Liver (tissue), 9 donors: ENCODE measurements around the gene ARPC4. TPM values are rescaled to one million over a fixed set of nuclear protein-coding genes. Genes with fewer than 3 reads are reported as not detected.
A peak's percentile ranks its signal among the peaks of the same experiment; 100 is the strongest.

Experiments
- DNase-seq: peaks from one replicate; pipeline ENCODE4 v3.0.0-alpha.2; 2017; ENCODE audit warnings: low spot score
- H3K27ac ChIP-seq, 2 donors: one replicate each; pipeline ENCODE4 v1.7.0; 2013; ENCODE audit warnings: inconsistent platforms in 2 of 2, low read length in 2 of 2, control low read depth in 1 of 2, low read depth in 1 of 2, mild to moderate bottlenecking in 1 of 2
- H3K27me3 ChIP-seq, 4 donors: one replicate each; pipeline versions ENCODE4 v1.6.1 to v1.7.0; 2013; ENCODE audit warnings: low read length in 3 of 4, inconsistent platforms in 1 of 4, mild to moderate bottlenecking in 1 of 4, moderate library complexity in 1 of 4; ENCODE audit not compliant: control insufficient read depth in 4 of 4, insufficient read depth in 4 of 4
- H3K36me3 ChIP-seq, 4 donors: one replicate each; pipeline versions ENCODE4 v1.6.1 to v1.7.0; 2013; ENCODE audit warnings: low read length in 3 of 4, mild to moderate bottlenecking in 3 of 4, low read depth in 1 of 4, moderate library complexity in 1 of 4; ENCODE audit not compliant: control insufficient read depth in 4 of 4, insufficient read depth in 3 of 4
- H3K4me1 ChIP-seq, 4 donors: one replicate each; pipeline versions ENCODE4 v1.6.1 to v1.7.0; 2013; ENCODE audit warnings: low read length in 3 of 4, mild to moderate bottlenecking in 3 of 4, moderate library complexity in 1 of 4; ENCODE audit not compliant: control insufficient read depth in 4 of 4, insufficient read depth in 4 of 4
- H3K4me3 ChIP-seq, 3 donors: one replicate each; pipeline versions ENCODE4 v1.6.1 to v1.7.0; 2013; ENCODE audit warnings: low read length in 3 of 3, control low read depth in 1 of 3, low read depth in 1 of 3, mild to moderate bottlenecking in 1 of 3
- H3K9ac ChIP-seq, 2 donors: one replicate each; pipeline ENCODE4 v1.7.0; 2013; ENCODE audit warnings: low read length in 2 of 2, mild to moderate bottlenecking in 2 of 2, moderate library complexity in 2 of 2, control low read depth in 1 of 2, low read depth in 1 of 2
- H3K9me3 ChIP-seq, 4 donors: one replicate each; pipeline versions ENCODE4 v1.6.1 to v1.7.0; 2013; ENCODE audit warnings: low read length in 3 of 4; ENCODE audit not compliant: control insufficient read depth in 4 of 4
- ATF3 ChIP-seq: IDR thresholded peaks from 2 replicates; pipeline ENCODE4 v1.6.1; 2016; ENCODE audit warnings: antibody characterized with exemption
- CTCF ChIP-seq: fragments of 150-350 bp; IDR thresholded peaks from 2 replicates; pipeline ENCODE4 v1.5.1; 2017; ENCODE audit warnings: improper control_type of control experiment, low read depth, low read length; ENCODE audit not compliant: missing input control
- EGR1 ChIP-seq, 2 donors: IDR thresholded peaks; 2 replicates each; pipeline ENCODE4 v1.6.1; 2016 to 2018; ENCODE audit warnings: antibody characterized with exemption in 2 of 2, low read depth in 2 of 2
- FOXA2 ChIP-seq: IDR thresholded peaks from 2 replicates; pipeline ENCODE4 v1.6.1; 2016; ENCODE audit warnings: antibody characterized with exemption
- GABPA ChIP-seq, 2 donors: IDR thresholded peaks in 1 of 2; conservative IDR thresholded peaks in 1 of 2; 2 replicates each; pipeline ENCODE4 v1.6.1; 2016; ENCODE audit warnings: antibody characterized with exemption in 2 of 2, mild to moderate bottlenecking in 1 of 2, moderate library complexity in 1 of 2
- HNF4A ChIP-seq, 2 donors: conservative IDR thresholded peaks; 2 replicates each; pipeline ENCODE4 v1.6.1; 2016; ENCODE audit warnings: antibody characterized with exemption in 2 of 2, mild to moderate bottlenecking in 2 of 2
- JUND ChIP-seq, 2 donors: IDR thresholded peaks; 2 replicates each; pipeline ENCODE4 v1.6.1; 2016; ENCODE audit warnings: antibody characterized with exemption in 2 of 2
- MAX ChIP-seq: IDR thresholded peaks from 2 replicates; pipeline ENCODE4 v1.6.1; 2016; ENCODE audit warnings: antibody characterized with exemption
- NR2F2 ChIP-seq: IDR thresholded peaks from 2 replicates; pipeline ENCODE4 v1.6.1; 2016; ENCODE audit warnings: antibody characterized with exemption
- RAD21 ChIP-seq, 2 donors: IDR thresholded peaks; 2 replicates each; pipeline ENCODE4 v1.6.1; 2016; ENCODE audit warnings: antibody characterized with exemption in 2 of 2, mild to moderate bottlenecking in 2 of 2
- REST ChIP-seq: IDR thresholded peaks from 2 replicates; pipeline ENCODE4 v1.6.1; 2016; ENCODE audit warnings: antibody characterized with exemption, mild to moderate bottlenecking
- RXRA ChIP-seq, 2 donors: IDR thresholded peaks; 2 replicates each; pipeline ENCODE4 v1.6.1; 2017 to 2018; ENCODE audit warnings: antibody characterized with exemption in 2 of 2, mild to moderate bottlenecking in 1 of 2
- SP1 ChIP-seq: IDR thresholded peaks from 2 replicates; pipeline ENCODE4 v1.6.1; 2018; ENCODE audit warnings: antibody characterized with exemption, mild to moderate bottlenecking
- YY1 ChIP-seq: IDR thresholded peaks from 2 replicates; pipeline ENCODE4 v1.6.1; 2016; ENCODE audit warnings: antibody characterized with exemption, mild to moderate bottlenecking
- ZBTB33 ChIP-seq: IDR thresholded peaks from 2 replicates; pipeline ENCODE4 v1.6.1; 2016; ENCODE audit warnings: antibody characterized with exemption
- WGBS: extraction: QIAGEN DNeasy Blood & Tissue Kit; methylation state at CpG from one replicate; pipeline ENCODE4 v1.1.7; 2013; 5-methylcytosine and 5-hydroxymethylcytosine counted together
- polyA plus RNA-seq, 2 donors: library from polyadenylated mRNA; stranded (reverse) in 1 of 2; unstranded in 1 of 2; fragments of 200-250 nt in 1 of 2; fragments of >200 nt in 1 of 2; fragmentation: Nextera tagmentation in 1 of 2; extraction: Ambion mirVana in 1 of 2; gene quantifications; one replicate each; pipeline versions ENCODE4 v1.2.1 to v1.2.3, GENCODE V29; 2013 to 2015
- total RNA-seq, 2 donors: library from RNA; depleted of rRNA; stranded (reverse); fragments of >200 nt; gene quantifications; one replicate each; pipeline ENCODE4 v1.2.3, GENCODE V29; 2014
- donor health status: healthy.
- donor health status: healthy.
- donor health status: healthy.
- donor health status: healthy.
- donor health status: healthy.

ARPC4 gene
- total and polyA plus RNA-seq, 4 donors, result 22.1 to 53.6 (median 52.5) TPM

- DNase-seq, result peak; percentile 55
- 3% methylated on average over 76 of the region's 76 CpGs for WGBS
- peak within 1 kb of the TSS; percentile 49 to 74 (median 72) for H3K4me3 ChIP-seq
- TF ChIP-seq MAX, result no peak
- peak within 1 kb of the TSS; percentile 19 to 53 for H3K9ac ChIP-seq
- H3K27me3 ChIP-seq, result no peaks in the 10 kb centered on the region
- peaks cover 0 to 13% (median 7%) of the 10 kb centered on the region in 4 donors for H3K4me1 ChIP-seq
- peak within 1 kb of the TSS; percentile 80 to 82 for H3K27ac ChIP-seq
- H3K9me3 ChIP-seq, result no peaks in the 10 kb centered on the region
- H3K36me3 ChIP-seq, result peaks cover 8 to 22% (median 19%) of the 10 kb centered on the region in 4 donors
Measured at GRCh38 chr3:9809615-9810432, 16.9 kb downstream of the ARPC4 start, which contains the start of gene TTLL3. Gene TTLL3 (plus strand): TSS chr3:9810262. CDS start chr3:9810662, 400 bp downstream.

- WGBS, result 29% methylated on average over 18 of the region's 18 CpGs
- peaks cover 0 to 13% (median 7%) of the 10 kb centered on the region in 4 donors for H3K4me1 ChIP-seq
- no peak for DNase-seq
- H3K27ac ChIP-seq, result peak overlapping the region; percentile 80 to 82
- H3K4me3 ChIP-seq, result peak overlapping the region in 2 of 3 donors; percentile 72 to 74
- H3K27me3 ChIP-seq, result no peaks in the 10 kb centered on the region
- TF ChIP-seq NR2F2, result no peak
- TF ChIP-seq JUND (IDR thresholded peaks at IDR 0.05), result no peak
- TF ChIP-seq RAD21 (IDR thresholded peaks at IDR 0.05), result no peak
- TF ChIP-seq HNF4A (conservative IDR thresholded peaks at IDR 0.05), result no peak
- TF ChIP-seq MAX, result no peak
- TF ChIP-seq REST, result no peak
- no peak for TF ChIP-seq ATF3
- no peak for TF ChIP-seq ZBTB33
- no peak for TF ChIP-seq CTCF
- TF ChIP-seq SP1, result no peak
- no peak for TF ChIP-seq YY1
- no peak for TF ChIP-seq RXRA (IDR thresholded peaks at IDR 0.05)
- no peak for TF ChIP-seq EGR1 (IDR thresholded peaks at IDR 0.05; ENCODE audit: low read depth in 2 of 2)
- TF ChIP-seq GABPA (IDR thresholded peaks at IDR 0.05 in 1 of 2, conservative IDR thresholded peaks at IDR 0.05 in 1 of 2), result no peak
- no peak for TF ChIP-seq FOXA2
- H3K36me3 ChIP-seq, result peaks cover 8 to 17% (median 14%) of the 10 kb centered on the region in 4 donors
- H3K9me3 ChIP-seq, result no peaks in the 10 kb centered on the region
- H3K9ac ChIP-seq, result peak overlapping the region in 1 of 2 donors; percentile 53
Measured at GRCh38 chr3:9810433-9810770, 17.5 kb downstream of the ARPC4 start.
